Coronary artery (tissue), 2 donors: ENCODE data around the gene PUM2.

Experiments
- DNase-seq: peaks from one replicate; pipeline ENCODE4 v3.0.0-alpha.2; 2017; ENCODE audit warnings: low spot score
- H3K27ac ChIP-seq, 2 donors: fragments of 200-600 bp; sonication (generic); one replicate each; pipeline ENCODE4 v1.5.1; 2016 to 2019
- H3K4me3 ChIP-seq: fragments of 200-600 bp; sonication (generic); 2 replicates; pipeline ENCODE4 v1.5.1; 2016; ENCODE audit warnings: mild to moderate bottlenecking, moderate library complexity
- TF ChIP-seq, protein P1 (sequence below): fragments of 200-600 bp; sonication (generic); IDR thresholded peaks from one replicate; pipeline ENCODE4 v1.5.1; 2019; ENCODE audit warnings: antibody characterized with exemption

Gene PUM2

DNA sequence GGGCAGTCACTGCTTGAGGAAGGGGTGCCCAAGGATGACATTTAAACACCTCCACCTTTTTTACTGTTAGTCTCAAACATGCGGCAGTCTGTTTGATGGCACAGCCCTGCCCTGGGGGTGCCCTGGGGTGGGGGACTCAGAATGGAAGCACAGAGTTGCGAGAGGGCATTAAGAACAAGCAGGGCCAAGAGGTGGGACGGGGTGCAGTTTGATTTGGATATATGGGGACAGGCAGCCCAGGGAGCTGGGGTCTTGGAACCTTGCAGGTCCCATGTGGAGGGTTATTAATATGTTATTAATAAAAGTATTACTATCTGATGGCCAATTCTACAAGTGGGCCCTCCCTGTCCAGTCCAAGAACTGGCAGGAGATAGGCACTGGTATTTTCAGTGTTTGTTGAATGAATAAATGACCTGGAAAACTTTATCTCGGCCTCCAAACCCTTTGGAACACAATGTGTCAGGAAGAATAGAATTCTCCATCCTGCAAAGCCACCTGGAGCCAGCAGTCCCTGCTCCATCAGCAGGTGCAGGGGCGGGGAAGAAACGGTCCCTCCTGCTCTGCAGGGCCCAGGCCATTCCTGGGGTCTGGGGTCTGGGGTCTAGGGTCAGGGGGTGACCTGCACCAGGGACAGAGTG lies 150.9 kb downstream of the PUM2 start:
- TF ChIP-seq, protein P1, sequence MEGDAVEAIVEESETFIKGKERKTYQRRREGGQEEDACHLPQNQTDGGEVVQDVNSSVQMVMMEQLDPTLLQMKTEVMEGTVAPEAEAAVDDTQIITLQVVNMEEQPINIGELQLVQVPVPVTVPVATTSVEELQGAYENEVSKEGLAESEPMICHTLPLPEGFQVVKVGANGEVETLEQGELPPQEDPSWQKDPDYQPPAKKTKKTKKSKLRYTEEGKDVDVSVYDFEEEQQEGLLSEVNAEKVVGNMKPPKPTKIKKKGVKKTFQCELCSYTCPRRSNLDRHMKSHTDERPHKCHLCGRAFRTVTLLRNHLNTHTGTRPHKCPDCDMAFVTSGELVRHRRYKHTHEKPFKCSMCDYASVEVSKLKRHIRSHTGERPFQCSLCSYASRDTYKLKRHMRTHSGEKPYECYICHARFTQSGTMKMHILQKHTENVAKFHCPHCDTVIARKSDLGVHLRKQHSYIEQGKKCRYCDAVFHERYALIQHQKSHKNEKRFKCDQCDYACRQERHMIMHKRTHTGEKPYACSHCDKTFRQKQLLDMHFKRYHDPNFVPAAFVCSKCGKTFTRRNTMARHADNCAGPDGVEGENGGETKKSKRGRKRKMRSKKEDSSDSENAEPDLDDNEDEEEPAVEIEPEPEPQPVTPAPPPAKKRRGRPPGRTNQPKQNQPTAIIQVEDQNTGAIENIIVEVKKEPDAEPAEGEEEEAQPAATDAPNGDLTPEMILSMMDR: no peak
- DNase-seq: no peak
- H3K27ac ChIP-seq: no peak overlapping the region
- no peak overlapping the region for H3K4me3 ChIP-seq

DNA sequence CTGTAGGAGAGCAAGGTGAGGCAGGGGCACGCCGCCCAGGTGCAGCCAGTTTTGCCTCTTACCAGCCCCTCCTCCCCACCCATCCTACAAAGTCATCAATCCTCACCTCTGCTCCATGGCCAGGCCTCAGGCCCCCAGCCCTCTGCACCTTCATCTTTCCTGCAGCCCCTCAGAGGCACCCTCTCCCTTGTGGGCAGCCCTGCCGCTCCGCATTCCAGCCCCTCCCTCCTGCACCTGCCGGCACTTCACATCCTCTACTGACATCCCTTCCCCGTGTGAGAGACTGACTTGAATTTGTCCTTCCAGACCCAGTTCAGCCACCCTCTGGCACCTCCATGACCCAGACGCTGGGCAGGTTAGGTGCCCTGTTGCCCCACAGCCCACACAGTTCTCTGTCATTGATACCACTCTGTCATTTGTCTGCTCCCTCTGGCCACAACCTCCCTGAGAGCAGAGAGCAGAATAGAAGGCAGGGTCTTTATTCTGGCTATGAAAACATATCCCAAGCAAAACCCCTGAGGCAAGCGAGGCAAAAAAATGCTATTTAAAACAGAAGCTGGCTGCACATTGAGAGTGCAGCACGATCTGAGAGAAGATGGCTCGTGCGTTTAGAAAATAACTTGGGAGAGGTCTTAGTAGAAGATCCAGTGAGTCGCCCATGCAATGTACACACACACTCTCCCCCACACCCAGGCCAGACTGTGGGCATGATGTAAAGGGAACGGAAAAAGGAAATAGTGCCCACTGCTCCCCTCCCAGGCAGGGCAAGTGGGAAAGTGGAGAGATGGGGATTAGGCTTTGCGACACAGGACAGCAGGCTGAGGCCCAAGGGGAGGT lies 151.6 kb downstream of the PUM2 start:
- DNase-seq: no peak
- Histone ChIP-seq H3K4me3 (no peak overlapping the region), H3K27ac (no peak overlapping the region)
- TF ChIP-seq, protein P1: no peak
